Lower leg skin (tissue), 4 donors: ENCODE results near the gene PRKCZ. TPM values are rescaled to one million over a fixed set of nuclear protein-coding genes. Genes with fewer than 3 reads are reported as not detected.
"Not testable (repeated sequence)": the region's sequence is repeated elsewhere in the genome, so short reads cannot be mapped to it uniquely, and the experiment has no call there.

ENCODE experiments used
- DNase-seq, 2 donors: peaks; one replicate each; pipeline ENCODE4 v3.0.0-alpha.2; 2019; ENCODE audit warnings: low spot score in 2 of 2
- H3K4me3 ChIP-seq: fragments of 200-600 bp; sonication (generic); 2 replicates; pipeline ENCODE4 v1.5.1; 2017; ENCODE audit warnings: mild to moderate bottlenecking, low read depth; ENCODE audit not compliant: poor library complexity, severe bottlenecking
- POLR2A ChIP-seq, 2 donors: fragments of 450-650 bp; IDR thresholded peaks; one replicate each; pipeline ENCODE4 v1.6.1; 2016 to 2017; ENCODE audit warnings: antibody characterized with exemption in 2 of 2, mild to moderate bottlenecking in 1 of 2, moderate library complexity in 1 of 2
- WGBS, 2 donors: methylation state at CpG; one replicate each; pipeline ENCODE4 v1.1.5; 2018; 5-methylcytosine and 5-hydroxymethylcytosine counted together
- intact Hi-C: fragments of 100-400 bp; cut with DNase I; formaldehyde crosslinking; loops from one replicate; pipeline ENCODE4 v1.15.0; 2023; ENCODE audit warnings: low total_unique reads
- total RNA-seq, 4 donors: library from RNA; depleted of rRNA; stranded (reverse); fragments of >200 nt; gene quantifications; one replicate each; pipeline ENCODE4 v1.1.0, GENCODE V29; 2016
- TF ChIP-seq, protein P1 (sequence below), 3 donors: fragments of 450-650 bp; IDR thresholded peaks; one replicate each; pipeline ENCODE4 v1.5.1; 2016; ENCODE audit warnings: antibody characterized with exemption in 3 of 3, mild to moderate bottlenecking in 3 of 3, moderate library complexity in 2 of 3

PRKCZ gene
- total RNA-seq, 4 donors from 2014 or later: 25.9 to 32.2 (median 26.8) TPM

GRCh38 chr1:2135941-2136340 lies 85.7 kb downstream of the PRKCZ start:
- no peak for TF ChIP-seq POLR2A (IDR thresholded peaks at IDR 0.05)
- TF ChIP-seq, protein P1, sequence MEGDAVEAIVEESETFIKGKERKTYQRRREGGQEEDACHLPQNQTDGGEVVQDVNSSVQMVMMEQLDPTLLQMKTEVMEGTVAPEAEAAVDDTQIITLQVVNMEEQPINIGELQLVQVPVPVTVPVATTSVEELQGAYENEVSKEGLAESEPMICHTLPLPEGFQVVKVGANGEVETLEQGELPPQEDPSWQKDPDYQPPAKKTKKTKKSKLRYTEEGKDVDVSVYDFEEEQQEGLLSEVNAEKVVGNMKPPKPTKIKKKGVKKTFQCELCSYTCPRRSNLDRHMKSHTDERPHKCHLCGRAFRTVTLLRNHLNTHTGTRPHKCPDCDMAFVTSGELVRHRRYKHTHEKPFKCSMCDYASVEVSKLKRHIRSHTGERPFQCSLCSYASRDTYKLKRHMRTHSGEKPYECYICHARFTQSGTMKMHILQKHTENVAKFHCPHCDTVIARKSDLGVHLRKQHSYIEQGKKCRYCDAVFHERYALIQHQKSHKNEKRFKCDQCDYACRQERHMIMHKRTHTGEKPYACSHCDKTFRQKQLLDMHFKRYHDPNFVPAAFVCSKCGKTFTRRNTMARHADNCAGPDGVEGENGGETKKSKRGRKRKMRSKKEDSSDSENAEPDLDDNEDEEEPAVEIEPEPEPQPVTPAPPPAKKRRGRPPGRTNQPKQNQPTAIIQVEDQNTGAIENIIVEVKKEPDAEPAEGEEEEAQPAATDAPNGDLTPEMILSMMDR (IDR thresholded peaks at IDR 0.05): no peak
- intact Hi-C loops: no loop called here
- WGBS, 2 donors: 78 to 79% methylated on average over 10 of the region's 10 CpGs
- no peak for DNase-seq
- H3K4me3 ChIP-seq: no peak overlapping the region

DNA sequence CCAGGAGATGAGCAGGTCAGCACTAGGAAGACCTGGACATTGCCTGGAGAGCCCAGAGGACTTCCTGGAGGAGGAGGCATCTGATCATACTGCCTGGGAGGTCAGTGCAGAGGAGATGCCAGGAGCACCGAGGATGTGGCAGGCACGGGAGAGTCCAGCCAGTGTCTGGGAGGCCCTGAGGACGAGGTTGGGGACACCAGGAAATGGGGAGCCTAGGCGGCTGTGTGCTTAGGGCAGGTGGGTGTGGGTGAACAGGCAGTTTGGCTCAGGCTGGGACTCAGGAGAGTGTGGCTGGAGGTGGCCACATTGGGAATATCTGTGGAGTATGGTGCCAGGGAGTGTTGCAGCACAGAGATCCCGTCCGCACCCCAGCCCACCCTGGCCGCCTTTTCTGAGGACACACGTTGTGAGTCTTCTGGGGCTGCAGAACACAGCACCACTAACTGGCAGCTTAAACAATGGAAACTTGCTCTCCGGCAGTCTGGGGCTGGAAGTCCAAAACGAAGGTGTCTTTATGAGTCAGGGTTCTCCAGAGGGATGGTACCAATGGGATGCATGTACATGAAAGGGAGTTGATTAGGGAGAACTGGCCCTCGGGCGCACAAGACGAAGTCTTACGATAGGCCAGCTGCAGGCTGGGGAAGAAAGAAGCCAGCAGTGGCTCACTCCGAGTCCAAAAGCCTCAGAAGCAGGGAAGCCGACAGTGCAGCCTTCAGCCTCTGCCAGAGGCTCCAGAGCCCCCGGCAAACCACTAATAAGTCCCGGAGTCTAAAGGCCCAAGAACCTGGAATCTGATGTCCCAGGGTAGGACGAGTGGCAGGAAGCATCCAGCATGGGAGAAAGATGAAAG lies 86.4 kb downstream of the PRKCZ start:
- no peak for DNase-seq
- 73 to 81% methylated on average over 19 of the region's 19 CpGs for WGBS, 2 donors
- TF ChIP-seq, protein P1 (IDR thresholded peaks at IDR 0.05): no peak
- TF ChIP-seq POLR2A (IDR thresholded peaks at IDR 0.05): no peak
- intact Hi-C loops: no loop called here
- no peak overlapping the region for H3K4me3 ChIP-seq

- WGBS, 2 donors: 78 to 81% methylated on average over 29 of the region's 29 CpGs
These were observed 87.3 kb downstream of the PRKCZ start for GRCh38 chr1:2137257-2138121.

DNA sequence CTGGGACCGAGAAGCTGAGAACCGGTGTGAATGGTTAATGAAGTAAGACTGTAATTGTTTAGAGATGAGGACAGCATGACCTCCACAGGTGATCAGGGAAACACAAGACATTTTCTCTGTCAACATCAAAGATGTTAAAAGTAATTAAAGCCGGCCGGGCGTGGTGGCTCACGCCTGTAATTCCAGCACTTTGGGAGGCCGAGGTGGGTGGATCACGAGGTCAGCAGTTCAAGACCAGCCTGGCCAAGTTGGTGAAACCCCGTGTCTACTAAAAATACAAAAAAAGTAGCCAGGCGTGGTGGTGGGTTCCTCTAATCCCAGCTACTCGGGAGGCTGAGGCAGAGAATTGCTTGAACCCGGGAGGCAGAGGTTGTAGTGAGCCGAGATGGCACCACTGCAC lies 88.9 kb downstream of the PRKCZ start:
- intact Hi-C loops, DNase-seq, H3K4me3 ChIP-seq: not testable (repeated sequence)
- 88 to 91% methylated on average over 13 of the region's 13 CpGs for WGBS, 2 donors

More at GRCh38 chr1:2137257-2138121, 87.3 kb downstream of the PRKCZ start:
- DNase-seq: no peak
- no peak for TF ChIP-seq POLR2A (IDR thresholded peaks at IDR 0.05)
- TF ChIP-seq, protein P1 (IDR thresholded peaks at IDR 0.05): no peak
- H3K4me3 ChIP-seq: no peak overlapping the region
- intact Hi-C loops: no loop called here

- intact Hi-C loops: no loop called here
- WGBS, 2 donors: 69 to 78% methylated on average over 4 of the region's 4 CpGs
- no peak for TF ChIP-seq POLR2A (IDR thresholded peaks at IDR 0.05)
- TF ChIP-seq, protein P1 (IDR thresholded peaks at IDR 0.05): no peak
- no peak for DNase-seq
- no peak overlapping the region for H3K4me3 ChIP-seq
These were observed 90.8 kb downstream of the PRKCZ start for GRCh38 chr1:2141025-2141424.
